Measurements from ENCODE around the gene KBTBD4. TPM values are rescaled to one million over a fixed set of nuclear protein-coding genes. Genes with fewer than 3 reads are reported as not detected.

Gene KBTBD4
- polyA plus RNA-seq, 3 donors = 2.8 to 16.9 (median 13.8) TPM

GRCh38 chr11:47591764-47592163 lies 13.0 kb upstream of the KBTBD4 start:
- Histone ChIP-seq H3K9me3 (replicated peaks in 1 of 2; ENCODE audit: control insufficient read depth in 1 of 2, insufficient read depth in 1 of 2, low read length in 2 of 2) (peaks cover 0 to 6% of the 10 kb centered on the region in 2 donors), H3K36me3 (replicated peaks in 1 of 2; ENCODE audit: control insufficient read depth in 1 of 2, insufficient read depth in 2 of 2, low read length in 2 of 2) (no peaks in the 10 kb centered on the region), H4K20me1 (ENCODE audit: insufficient read depth, low read length) (no peaks in the 10 kb centered on the region), H3K27me3 (ENCODE audit: control insufficient read depth in 2 of 2, insufficient read depth in 2 of 2, low read length in 2 of 2) (peaks cover 16 to 29% of the 10 kb centered on the region in 2 donors), H3K4me1 (ENCODE audit: control insufficient read depth in 1 of 2, insufficient read depth in 2 of 2, low read length in 2 of 2) (peaks cover 31 to 47% of the 10 kb centered on the region in 2 donors), H2AFZ (ENCODE audit: insufficient read depth, low read depth, low read length, poor library complexity, severe bottlenecking) (peak overlapping the region; percentile 55), H3K9ac (ENCODE audit: insufficient read depth, low read length, poor library complexity, severe bottlenecking) (no peak overlapping the region), H3K79me2 (ENCODE audit: insufficient read depth, low read length) (peaks cover 15% of the 10 kb centered on the region), H3K4me3 (replicated peaks in 1 of 3; ENCODE audit: low read depth in 2 of 3, low read length in 3 of 3) (no peak overlapping the region), H3K4me2 (replicated peaks; ENCODE audit: extremely low read depth, low read length, poor library complexity, severe bottlenecking) (peak overlapping the region; percentile 2), H3K27ac (ENCODE audit: low read depth in 1 of 2, low read length in 2 of 2) (no peak overlapping the region)
- Mint-ChIP-seq H3K4me1 (peaks cover 48% of the 10 kb centered on the region), H3K36me3 (peaks cover under 1 to 9% of the 10 kb centered on the region in 2 donors), H3K4me3 (peak overlapping the region in 1 of 2 donors; percentile 60), H3K27me3 (ENCODE audit: low read depth in 3 of 3) (peaks cover 29 to 37% (median 32%) of the 10 kb centered on the region in 3 donors), H3K27ac (peak overlapping the region in 2 of 7 donors; percentile 35 to 62), H3K9me3 (peaks cover 0 to 12% (median 2%) of the 10 kb centered on the region in 7 donors)
- no peak for TF ChIP-seq CTCF (IDR thresholded peaks at IDR 0.05)
- no peak for DNase-seq
- 0% methylated on average over 5 of the region's 7 CpGs for WGBS (ENCODE audit: insufficient coverage)
- intact Hi-C loops (cut with micrococcal nuclease) = no loop called here

- intact Hi-C loops (cut with micrococcal nuclease) = no loop called here
- H3K9ac ChIP-seq (ENCODE audit: insufficient read depth, low read length, poor library complexity, severe bottlenecking) = no peak overlapping the region
- no peaks in the 10 kb centered on the region for H4K20me1 ChIP-seq (ENCODE audit: insufficient read depth, low read length)
- Mint-ChIP-seq H3K9me3 (peaks cover 0 to 12% (median 2%) of the 10 kb centered on the region in 7 donors), H3K4me3 (no peak overlapping the region), H3K36me3 (peaks cover 9 to 10% of the 10 kb centered on the region in 2 donors), H3K27me3 (ENCODE audit: low read depth in 3 of 3) (peaks cover 27 to 29% (median 27%) of the 10 kb centered on the region in 3 donors), H3K4me1 (peaks cover 48% of the 10 kb centered on the region), H3K27ac (no peak overlapping the region)
- H3K27ac ChIP-seq (ENCODE audit: low read depth in 1 of 2, low read length in 2 of 2) = no peak overlapping the region
- peaks cover 0 to 6% of the 10 kb centered on the region in 2 donors for H3K9me3 ChIP-seq (replicated peaks in 1 of 2; ENCODE audit: control insufficient read depth in 1 of 2, insufficient read depth in 1 of 2, low read length in 2 of 2)
- DNase-seq = no peak
- TF ChIP-seq CTCF (IDR thresholded peaks at IDR 0.05) = no peak
- H3K27me3 ChIP-seq (ENCODE audit: control insufficient read depth in 2 of 2, insufficient read depth in 2 of 2, low read length in 2 of 2) = peaks cover 16 to 29% of the 10 kb centered on the region in 2 donors
- peaks cover 31 to 47% of the 10 kb centered on the region in 2 donors for H3K4me1 ChIP-seq (ENCODE audit: control insufficient read depth in 1 of 2, insufficient read depth in 2 of 2, low read length in 2 of 2)
- no peak overlapping the region for H2AFZ ChIP-seq (ENCODE audit: insufficient read depth, low read depth, low read length, poor library complexity, severe bottlenecking)
- 93% methylated on average over 112 of the region's 122 CpGs for WGBS (ENCODE audit: insufficient coverage)
- H3K36me3 ChIP-seq (replicated peaks in 1 of 2; ENCODE audit: control insufficient read depth in 1 of 2, insufficient read depth in 2 of 2, low read length in 2 of 2) = peaks cover under 1% of the 10 kb centered on the region in 2 donors
- H3K79me2 ChIP-seq (ENCODE audit: insufficient read depth, low read length) = peaks cover 15% of the 10 kb centered on the region
- H3K4me2 ChIP-seq (replicated peaks; ENCODE audit: extremely low read depth, low read length, poor library complexity, severe bottlenecking) = no peak overlapping the region
- no peak overlapping the region for H3K4me3 ChIP-seq (replicated peaks in 1 of 3; ENCODE audit: low read depth in 2 of 3, low read length in 3 of 3)
Measured at GRCh38 chr11:47589977-47590861, 11.4 kb upstream of the KBTBD4 start.
